Motor neuron (in vitro differentiated cells): ENCODE measurements around the gene RPGRIP1. TPM values are rescaled to one million over a fixed set of nuclear protein-coding genes. Genes with fewer than 3 reads are reported as not detected.
"Not testable (repeated sequence)": the region's sequence is repeated elsewhere in the genome, so short reads cannot be mapped to it uniquely, and the experiment has no call there.

Experiments
- ATAC-seq, 8 experiments: fragments of 200-7000 bp; cut with Tn5 transposase; replicated peaks in 6 of 8; 2 replicates each; pipeline ENCODE4 v1.8.0; 2021; ENCODE audit warnings: mild to moderate bottlenecking in 8 of 8, moderate library complexity in 8 of 8
- H3K27ac ChIP-seq, 2 donors: fragments of 250-450 bp; sonication (Bioruptor Pico); 2 replicates each; pipeline ENCODE4 v1.9.0; 2021; ENCODE audit warnings: antibody characterized with exemption in 2 of 2, mild to moderate bottlenecking in 2 of 2, moderate library complexity in 1 of 2
- H3K4me1 ChIP-seq, 2 donors: fragments of 250-450 bp; sonication (Bioruptor Pico); replicated peaks in 1 of 2; 2 replicates each; pipeline ENCODE4 v1.6.1; 2021; ENCODE audit warnings: antibody characterized with exemption in 2 of 2, mild to moderate bottlenecking in 2 of 2, moderate library complexity in 1 of 2
- H3K4me3 ChIP-seq, 5 donors: fragments of 250-450 bp; sonication (Bioruptor Pico); 2 replicates each; pipeline ENCODE4 v1.9.0; 2021; ENCODE audit warnings: antibody characterized with exemption in 5 of 5, mild to moderate bottlenecking in 5 of 5, moderate library complexity in 4 of 5
- WGBS, 10 experiments: fragments of 450-650 bp; shearing (Covaris generic); methylation state at CpG; one replicate each; pipeline ENCODE4 v1.0.0; 2022; 5-methylcytosine and 5-hydroxymethylcytosine counted together
- in situ Hi-C, 9 experiments: fragments of 400-800 bp; cut with MboI; loops; one replicate each; pipeline ENCODE4 v1.15.0; 2021; ENCODE audit warnings: low sequenced_read_pairs in 9 of 9, low pct_unique_long_range_greater_than_20kb in 2 of 9; ENCODE audit not compliant: unreplicated experiment in 9 of 9
- total RNA-seq, 8 experiments: library from RNA; unstranded; fragments of 300-600 nt; gene quantifications; 2 replicates each; pipeline versions ENCODE4 v1.2.3 to v1.2.4, GENCODE V29; 2022

Gene RPGRIP1
- total RNA-seq, 8 experiments from 2014 or later: 0.33 to 0.92 (median 0.52) TPM; not detected in 2

- no peak for ATAC-seq
- H3K4me3 ChIP-seq: no peak overlapping the region
- H3K27ac ChIP-seq: no peak overlapping the region
- in situ Hi-C loops: no loop called here
- 90 to 100% (median 100%) methylated on average over 1 to 4 of the region's 5 CpGs; no CpG with 5 or more reads in 4 of the 10 experiments for WGBS, 10 experiments
- H3K4me1 ChIP-seq: peaks cover 0 to 2% of the 10 kb centered on the region in 2 donors
Observed at GRCh38 chr14:21251215-21251614, 28.7 kb upstream of the RPGRIP1 start.

- no peak overlapping the region for H3K4me3 ChIP-seq
- ATAC-seq: no peak
- no peak overlapping the region for H3K27ac ChIP-seq
- in situ Hi-C loops: no loop called here
- H3K4me1 ChIP-seq: peaks cover 0 to 2% of the 10 kb centered on the region in 2 donors
- WGBS, 10 experiments: 20 to 100% (median 100%) methylated on average over 1 to 2 of the region's 2 CpGs; no CpG with 5 or more reads in 1 of the 10 experiments
Observed at GRCh38 chr14:21252149-21252548, 27.7 kb upstream of the RPGRIP1 start.

- ATAC-seq: peak in 3 of 8 experiments; percentile 4 to 43 (median 6)
- WGBS, 10 experiments: 30 to 100% (median 87%) methylated on average over 1 to 4 of the region's 4 CpGs; no CpG with 5 or more reads in 1 of the 10 experiments
- no peak overlapping the region for H3K27ac ChIP-seq
- H3K4me3 ChIP-seq: no peak overlapping the region
- in situ Hi-C loops: no loop called here
- peaks cover 8 to 15% of the 10 kb centered on the region in 2 donors for H3K4me1 ChIP-seq
Observed at GRCh38 chr14:21255385-21256101, 24.3 kb upstream of the RPGRIP1 start.

- in situ Hi-C loops, H3K4me3 ChIP-seq, H3K27ac ChIP-seq: not testable (repeated sequence)
- 80 to 100% (median 96%) methylated on average over 1 to 6 of the region's 8 CpGs; no CpG with 5 or more reads in 5 of the 10 experiments for WGBS, 10 experiments
- ATAC-seq: peak in 1 of 8 experiments; percentile 4
- H3K4me1 ChIP-seq: peaks cover 8 to 15% of the 10 kb centered on the region in 2 donors
Observed at GRCh38 chr14:21256102-21256447, 23.8 kb upstream of the RPGRIP1 start.

- Histone ChIP-seq H3K27ac (no peak overlapping the region), H3K4me3 (no peak overlapping the region), H3K4me1 (peaks cover 11 to 15% of the 10 kb centered on the region in 2 donors)
- in situ Hi-C loops: no loop called here
- ATAC-seq: no peak
- 69 to 100% (median 94%) methylated on average over 1 to 9 of the region's 10 CpGs for WGBS, 10 experiments
Observed at GRCh38 chr14:21256539-21257393, 23.1 kb upstream of the RPGRIP1 start.

- ATAC-seq: peak in 2 of 8 experiments; percentile 3 to 27
- WGBS, 10 experiments: 22 to 91% (median 57%) methylated on average over 3 to 7 of the region's 7 CpGs
- H3K27ac ChIP-seq: no peak overlapping the region
- in situ Hi-C loops: no loop called here
- H3K4me1 ChIP-seq: peaks cover 11 to 17% of the 10 kb centered on the region in 2 donors
- no peak overlapping the region for H3K4me3 ChIP-seq
Observed at GRCh38 chr14:21257394-21257909, 22.4 kb upstream of the RPGRIP1 start.

GRCh38 chr14:21258005-21258888, 21.6 kb upstream of the RPGRIP1 start:
- WGBS, 10 experiments: 60 to 100% (median 80%) methylated on average over 1 to 5 of the region's 10 CpGs; no CpG with 5 or more reads in 5 of the 10 experiments
- no peak overlapping the region for H3K4me3 ChIP-seq
- H3K4me1 ChIP-seq: peaks cover 14 to 19% of the 10 kb centered on the region in 2 donors
- no peak for ATAC-seq
- in situ Hi-C loops: no loop called here
- H3K27ac ChIP-seq: no peak overlapping the region

- 68 to 100% (median 94%) methylated on average over 2 to 5 of the region's 5 CpGs for WGBS, 10 experiments
- Histone ChIP-seq H3K27ac (no peak overlapping the region), H3K4me1 (peaks cover 23 to 28% of the 10 kb centered on the region in 2 donors), H3K4me3 (no peak overlapping the region)
- ATAC-seq: no peak
- in situ Hi-C loops: no loop called here
Observed at GRCh38 chr14:21258889-21259787, 20.7 kb upstream of the RPGRIP1 start.

- Histone ChIP-seq H3K4me1 (peaks cover 37 to 39% of the 10 kb centered on the region in 2 donors), H3K4me3 (no peak overlapping the region), H3K27ac (no peak overlapping the region)
- in situ Hi-C loops: no loop called here
- no peak for ATAC-seq
- 40 to 100% (median 100%) methylated on average over 1 of the region's 1 CpG; no CpG with 5 or more reads in 3 of the 10 experiments for WGBS, 10 experiments
Observed at GRCh38 chr14:21261824-21262223, 18.1 kb upstream of the RPGRIP1 start.

- in situ Hi-C loops: no loop called here
- ATAC-seq: no peak
- WGBS, 10 experiments: 0 to 100% (median 76%) methylated on average over 1 to 3 of the region's 3 CpGs
Observed at GRCh38 chr14:21262410-21262809, 17.5 kb upstream of the RPGRIP1 start.

GRCh38 chr14:21263284-21264024, 16.4 kb upstream of the RPGRIP1 start:
- ATAC-seq: peak in 3 of 8 experiments; percentile 5 to 14 (median 9)
- no peak overlapping the region for H3K27ac ChIP-seq
- in situ Hi-C loops: no loop called here
- peaks cover 29 to 34% of the 10 kb centered on the region in 2 donors for H3K4me1 ChIP-seq
- whole genome bisulfite sequencing, 10 experiments: 8 to 89% (median 53%) methylated on average over 3 to 5 of the region's 5 CpGs
- H3K4me3 ChIP-seq: no peak overlapping the region

More at GRCh38 chr14:21262410-21262809, 17.5 kb upstream of the RPGRIP1 start:
- Histone ChIP-seq H3K4me3 (no peak overlapping the region), H3K4me1 (peaks cover 36 to 38% of the 10 kb centered on the region in 2 donors), H3K27ac (no peak overlapping the region)
